H7 (cell line): Measurements from ENCODE around the gene OR10W1. TPM values are rescaled to one million over a fixed set of nuclear protein-coding genes. Genes with fewer than 3 reads are reported as not detected.

ENCODE experiments used
- total RNA-seq: library from RNA; depleted of rRNA; stranded (reverse); fragments of >200 nt; shearing (Covaris generic); gene quantifications from 2 replicates; pipeline ENCODE4 v1.2.3, GENCODE V29; 2014; rRNA removed

The OR10W1 gene
- total RNA-seq, 1 experiment from 2014 or later: not detected

Other genes with a start within 250 kb of the OR10W1 start
- not detected in 2 replicates for gene OR9Q1, start 244.4 kb downstream of the OR10W1 start, total RNA-seq
- not detected in 2 replicates for gene OR6Q1, start 237.3 kb downstream of the OR10W1 start, total RNA-seq
- not detected in 2 replicates for gene OR9I1, start 142.7 kb downstream of the OR10W1 start, total RNA-seq
- gene OR9Q2, start 79.2 kb downstream of the OR10W1 start, total RNA-seq: not detected in 2 replicates
- gene OR1S2, start 64.1 kb downstream of the OR10W1 start, total RNA-seq: not detected in 2 replicates
- gene OR1S1, start 55.5 kb downstream of the OR10W1 start, total RNA-seq: not detected in 2 replicates
- not detected in 2 replicates for gene OR10Q1, start 39.3 kb downstream of the OR10W1 start, total RNA-seq
- gene OR5B17, start 90.8 kb upstream of the OR10W1 start, total RNA-seq: not detected in 2 replicates
- gene OR5B3, start 138.6 kb upstream of the OR10W1 start, total RNA-seq: not detected in 2 replicates
- gene OR5B2, start 159.9 kb upstream of the OR10W1 start, total RNA-seq: not detected in 2 replicates
- gene OR5B12, start 174.0 kb upstream of the OR10W1 start, total RNA-seq: 0.18 TPM in 1 of 2 replicates, not detected in the other
- gene OR5B21, start 239.8 kb upstream of the OR10W1 start, total RNA-seq: not detected in 2 replicates